ENCODE results near the gene SCNN1G. TPM values are rescaled to one million over a fixed set of nuclear protein-coding genes. Genes with fewer than 3 reads are reported as not detected.

SCNN1G gene
- total and polyA plus RNA-seq, 2 of the 13 experiments (the other 11 are each of a cell fraction or from before 2014, with no cell fraction given), result not detected

DNA sequence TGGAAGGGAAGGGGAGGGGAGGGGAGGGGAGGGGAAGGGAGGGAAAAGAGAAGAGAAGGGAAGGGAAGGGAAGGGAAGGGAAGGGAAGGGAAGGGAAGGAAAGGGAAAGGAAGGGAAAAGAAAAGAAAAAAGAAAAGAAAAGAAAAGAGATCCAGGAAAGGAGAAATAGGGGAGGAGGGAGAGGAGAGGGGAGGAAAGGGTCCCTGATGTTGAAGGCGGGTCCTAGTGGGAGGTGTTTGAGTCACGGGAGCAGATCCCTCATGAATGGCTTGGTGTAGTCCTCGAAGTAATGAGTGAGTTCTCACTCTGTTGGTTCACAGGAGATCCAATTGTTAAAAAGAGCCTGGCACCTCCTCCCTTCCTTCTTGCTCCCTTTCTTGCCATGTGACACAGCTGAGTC, 26.4 kb upstream of the SCNN1G start:
- intact Hi-C loops (cut with micrococcal nuclease; ENCODE audit: unreplicated experiment), result loop anchor here (5.0 kb wide), 1 partner anchor 259 kb away; no protein-coding TSS in a partner anchor
- Histone ChIP-seq H3K4me1 (ENCODE audit: insufficient read depth, low read length) (peaks cover 7% of the 10 kb centered on the region; the same call in 1 of the 2 replicates), H4K20me1 (ENCODE audit: insufficient read depth, low read length) (no peaks in the 10 kb centered on the region), H3K4me3 (replicated peaks in 1 of 3; ENCODE audit: insufficient read depth in 1 of 3, low read depth in 2 of 3, low read length in 3 of 3) (no peak overlapping the region), H3K27me3 (ENCODE audit: control insufficient read depth in 1 of 2, insufficient read depth in 2 of 2, low read length in 2 of 2) (peaks cover 2 to 10% of the 10 kb centered on the region in 2 experiments; a peak in 2 of 5 replicates), H3K36me3 (replicated peaks in 1 of 2; ENCODE audit: control insufficient read depth in 1 of 2, insufficient read depth in 2 of 2, low read length in 2 of 2) (no peaks in the 10 kb centered on the region), H3K79me2 (ENCODE audit: insufficient read depth, low read length) (no peaks in the 10 kb centered on the region), H3K9me3 (ENCODE audit: low read length) (no peaks in the 10 kb centered on the region), H3K4me2 (ENCODE audit: low read depth, low read length) (no peak overlapping the region), H3K9ac (ENCODE audit: insufficient read depth, low read depth, low read length) (no peak overlapping the region), H3K27ac (ENCODE audit: extremely low read length, insufficient read depth, low read length) (no peak overlapping the region), H2AFZ (ENCODE audit: low read length) (no peak overlapping the region)
- FAIRE-seq (no peak), ATAC-seq (no peak), DNase-seq (ENCODE audit: low spot score) (no peak)
- BruUV-seq (replicated peaks), result no TSS peak
- POLR2A ChIA-PET, result interaction anchor here (0.7 kb wide), 1 partner anchor 7 kb away, joined by 3 read pairs; no protein-coding TSS in a partner anchor
- CTCF ChIA-PET (ENCODE audit: low intra/inter-chr PET ratio, low total read pairs), result interaction anchor here (1.5 kb wide), 1 partner anchor 74 kb away, joined by 6 read pairs; no protein-coding TSS in a partner anchor
- in situ Hi-C loops (cut with HindIII; ENCODE audit: extremely low pct_ligation_motif_present, low pct_unique_long_range_greater_than_20kb), result no loop called here
- 30% methylated on average over 3 of the region's 3 CpGs for WGBS (ENCODE audit: low lambda C conversion rate)
- TF ChIP-seq HOXD1 (CRISPR knock-in tag; IDR thresholded peaks at IDR 0.05) (no peak), PCBP1 (IDR thresholded peaks at IDR 0.05; ENCODE audit: borderline replicate concordance, low read depth, low read length) (0 out of 2 replicates have a peak, but pooled peaks have one; percentile 39), NCOA2 (CRISPR knock-in tag; IDR thresholded peaks at IDR 0.05) (no peak), MAFF (IDR thresholded peaks at IDR 0.05; ENCODE audit: low read depth, low read length) (no peak), ZNF33A (CRISPR knock-in tag; IDR thresholded peaks at IDR 0.05; ENCODE audit: borderline replicate concordance) (no peak), REL (CRISPR knock-in tag; conservative IDR thresholded peaks at IDR 0.05) (0 out of 2 replicates have a peak, but pooled peaks have one; percentile 37), ZNF674 (CRISPR knock-in tag; IDR thresholded peaks at IDR 0.05; ENCODE audit: low read depth) (no peak), HNRNPK (IDR thresholded peaks at IDR 0.05; ENCODE audit: low read depth, low read length, poor library complexity, severe bottlenecking) (peak; percentile 85), KLF15 (CRISPR knock-in tag; IDR thresholded peaks at IDR 0.05; ENCODE audit: borderline replicate concordance) (no peak), PCBP2 (optimal IDR thresholded peaks at IDR 0.05; ENCODE audit: low read depth, low read length, poor library complexity, severe bottlenecking) (peak; percentile 95), ZNF256 (CRISPR knock-in tag; conservative IDR thresholded peaks at IDR 0.05) (no peak), ZMYM4 (CRISPR knock-in tag; IDR thresholded peaks at IDR 0.05) (no peak), ZMAT3 (CRISPR knock-in tag; conservative IDR thresholded peaks at IDR 0.05) (no peak), PLSCR1 (CRISPR knock-in tag; IDR thresholded peaks at IDR 0.05; ENCODE audit: borderline replicate concordance) (no peak), GATAD2A (CRISPR knock-in tag; IDR thresholded peaks at IDR 0.05) (no peak), SMAD1 (CRISPR knock-in tag; IDR thresholded peaks at IDR 0.05; ENCODE audit: borderline replicate concordance, low read depth) (no peak), CREM (IDR thresholded peaks at IDR 0.05) (no peak), CREM (CRISPR knock-in tag; IDR thresholded peaks at IDR 0.05) (no peak)
- TF ChIP-seq, protein P1, sequence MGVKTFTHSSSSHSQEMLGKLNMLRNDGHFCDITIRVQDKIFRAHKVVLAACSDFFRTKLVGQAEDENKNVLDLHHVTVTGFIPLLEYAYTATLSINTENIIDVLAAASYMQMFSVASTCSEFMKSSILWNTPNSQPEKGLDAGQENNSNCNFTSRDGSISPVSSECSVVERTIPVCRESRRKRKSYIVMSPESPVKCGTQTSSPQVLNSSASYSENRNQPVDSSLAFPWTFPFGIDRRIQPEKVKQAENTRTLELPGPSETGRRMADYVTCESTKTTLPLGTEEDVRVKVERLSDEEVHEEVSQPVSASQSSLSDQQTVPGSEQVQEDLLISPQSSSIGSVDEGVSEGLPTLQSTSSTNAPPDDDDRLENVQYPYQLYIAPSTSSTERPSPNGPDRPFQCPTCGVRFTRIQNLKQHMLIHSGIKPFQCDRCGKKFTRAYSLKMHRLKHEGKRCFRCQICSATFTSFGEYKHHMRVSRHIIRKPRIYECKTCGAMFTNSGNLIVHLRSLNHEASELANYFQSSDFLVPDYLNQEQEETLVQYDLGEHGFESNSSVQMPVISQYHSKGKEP (CRISPR knock-in tag; IDR thresholded peaks at IDR 0.05), result no peak

Measured in HepG2 (cell line).